Fibroblast of lung (primary cell): ENCODE measurements around the gene SLC1A4. TPM values are rescaled to one million over a fixed set of nuclear protein-coding genes. Genes with fewer than 3 reads are reported as not detected.

ENCODE experiments used
- DNase-seq, 2 donors: peaks; one replicate each; pipeline versions ENCODE4 v3.0.0 to v3.0.0-alpha.2; 2010; ENCODE audit warnings: low read depth in 2 of 2
- H2AFZ ChIP-seq: 2 replicates; pipeline ENCODE4 v1.5.1; 2012; ENCODE audit warnings: low read length, control low read depth, inconsistent platforms
- H3K27ac ChIP-seq: 2 replicates; pipeline ENCODE4 v1.5.1; 2011; ENCODE audit warnings: low read length, control low read depth; ENCODE audit not compliant: insufficient read depth
- H3K27me3 ChIP-seq: 2 replicates; pipeline ENCODE4 v1.5.1; 2011; ENCODE audit warnings: mild to moderate bottlenecking, low read length; ENCODE audit not compliant: control insufficient read depth, insufficient read depth
- H3K36me3 ChIP-seq: 2 replicates; pipeline ENCODE4 v1.5.1; 2011; ENCODE audit warnings: low read length; ENCODE audit not compliant: control insufficient read depth, insufficient read depth
- H3K4me1 ChIP-seq: 2 replicates; pipeline ENCODE4 v1.5.1; 2011; ENCODE audit warnings: low read length; ENCODE audit not compliant: control insufficient read depth, insufficient read depth; ENCODE audit errors: extremely low read depth
- H3K4me2 ChIP-seq: 2 replicates; pipeline ENCODE4 v1.5.1; 2011; ENCODE audit warnings: low read length, control low read depth; ENCODE audit not compliant: insufficient read depth; ENCODE audit errors: extremely low read depth
- H3K4me3 ChIP-seq, 4 experiments: fragments of 200-600 bp in 1 of 4; sonication (generic) in 1 of 4; replicated peaks in 1 of 4; 2 replicates each; pipeline ENCODE4 v1.5.1; 2011 to 2016; ENCODE audit warnings: low read length in 4 of 4, low read depth in 3 of 4, mild to moderate bottlenecking in 3 of 4, control low read depth in 2 of 4, inconsistent platforms in 1 of 4, mixed read lengths in 1 of 4; ENCODE audit not compliant: insufficient read depth in 1 of 4; ENCODE audit errors: control extremely low read depth in 1 of 4
- H3K79me2 ChIP-seq: 2 replicates; pipeline ENCODE4 v1.5.1; 2012; ENCODE audit warnings: mild to moderate bottlenecking, low read length, inconsistent platforms; ENCODE audit not compliant: control insufficient read depth, insufficient read depth
- H3K9ac ChIP-seq: 2 replicates; pipeline ENCODE4 v1.5.1; 2011; ENCODE audit warnings: mild to moderate bottlenecking, low read length, control low read depth; ENCODE audit not compliant: insufficient read depth
- H3K9me3 ChIP-seq: 2 replicates; pipeline ENCODE4 v1.5.1; 2012; ENCODE audit warnings: low read depth, low read length; ENCODE audit not compliant: control insufficient read depth, insufficient read depth
- H4K20me1 ChIP-seq: 2 replicates; pipeline ENCODE4 v1.5.1; 2011; ENCODE audit warnings: low read length; ENCODE audit not compliant: control insufficient read depth, insufficient read depth; ENCODE audit errors: extremely low read depth
- EZH2 ChIP-seq: IDR thresholded peaks from 2 replicates; pipeline ENCODE4 v1.5.1; 2012; ENCODE audit warnings: low read length, control low read depth, mild to moderate bottlenecking; ENCODE audit errors: missing control alignments
- polyA plus RNA-seq, 2 donors: library from polyadenylated mRNA; depleted of rRNA in 1 of 2; stranded (reverse) in 1 of 2; unstranded in 1 of 2; fragments of >200 nt; gene quantifications; 2 replicates each; pipeline ENCODE4 v1.2.1, GENCODE V29; 2011 to 2012; ENCODE audit warnings: missing spikeins in 1 of 2
- total RNA-seq: library from RNA; depleted of rRNA; stranded (reverse); fragments of >200 nt; gene quantifications from 2 replicates; pipeline ENCODE4 v1.2.1, GENCODE V29; 2014
- TF ChIP-seq, protein P1 (sequence below), 2 donors: IDR thresholded peaks in 1 of 2; conservative IDR thresholded peaks in 1 of 2; 1 replicate in 1 of 2; 2 replicates in 1 of 2; pipeline ENCODE4 v1.5.1; 2011 to 2012; ENCODE audit warnings: low read length in 2 of 2, control low read depth in 1 of 2, inconsistent platforms in 1 of 2, low read depth in 1 of 2, mild to moderate bottlenecking in 1 of 2

The SLC1A4 gene
- total and polyA plus RNA-seq, 2 donors (not counting 1 experiment from before 2014, with no cell fraction given): 4.9 to 20.8 TPM

DNA sequence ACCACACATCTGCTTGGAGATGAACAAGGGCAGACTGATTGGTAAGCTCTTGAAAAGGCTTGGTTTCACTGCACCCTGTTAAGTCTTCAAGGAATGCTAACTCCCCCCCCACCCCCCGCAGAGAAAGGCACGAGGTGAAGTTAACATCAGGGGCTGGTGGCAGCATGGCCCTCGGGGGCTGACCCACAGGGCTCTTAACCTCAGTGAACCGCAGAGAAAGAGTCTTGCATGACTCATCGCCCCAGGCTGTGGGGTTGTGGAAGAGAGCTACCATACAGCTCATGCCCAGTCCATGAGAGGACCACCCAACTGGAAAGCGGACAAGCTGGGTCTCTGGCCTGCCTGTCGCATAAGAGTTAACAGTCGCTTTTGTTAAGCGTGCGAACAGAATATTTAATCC lies 56.5 kb downstream of the SLC1A4 start:
- Histone ChIP-seq H3K4me2 (no peak overlapping the region), H3K79me2 (no peaks in the 10 kb centered on the region), H2AFZ (no peak overlapping the region), H3K27ac (no peak overlapping the region), H3K4me3 (no peak overlapping the region), H3K4me1 (no peaks in the 10 kb centered on the region), H3K9ac (no peak overlapping the region), H3K27me3 (peaks cover 5% of the 10 kb centered on the region), H3K36me3 (no peaks in the 10 kb centered on the region), H3K9me3 (no peaks in the 10 kb centered on the region), H4K20me1 (no peaks in the 10 kb centered on the region)
- peak in 1 of 2 donors; percentile 44 for DNase-seq
- TF ChIP-seq, protein P1, sequence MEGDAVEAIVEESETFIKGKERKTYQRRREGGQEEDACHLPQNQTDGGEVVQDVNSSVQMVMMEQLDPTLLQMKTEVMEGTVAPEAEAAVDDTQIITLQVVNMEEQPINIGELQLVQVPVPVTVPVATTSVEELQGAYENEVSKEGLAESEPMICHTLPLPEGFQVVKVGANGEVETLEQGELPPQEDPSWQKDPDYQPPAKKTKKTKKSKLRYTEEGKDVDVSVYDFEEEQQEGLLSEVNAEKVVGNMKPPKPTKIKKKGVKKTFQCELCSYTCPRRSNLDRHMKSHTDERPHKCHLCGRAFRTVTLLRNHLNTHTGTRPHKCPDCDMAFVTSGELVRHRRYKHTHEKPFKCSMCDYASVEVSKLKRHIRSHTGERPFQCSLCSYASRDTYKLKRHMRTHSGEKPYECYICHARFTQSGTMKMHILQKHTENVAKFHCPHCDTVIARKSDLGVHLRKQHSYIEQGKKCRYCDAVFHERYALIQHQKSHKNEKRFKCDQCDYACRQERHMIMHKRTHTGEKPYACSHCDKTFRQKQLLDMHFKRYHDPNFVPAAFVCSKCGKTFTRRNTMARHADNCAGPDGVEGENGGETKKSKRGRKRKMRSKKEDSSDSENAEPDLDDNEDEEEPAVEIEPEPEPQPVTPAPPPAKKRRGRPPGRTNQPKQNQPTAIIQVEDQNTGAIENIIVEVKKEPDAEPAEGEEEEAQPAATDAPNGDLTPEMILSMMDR (conservative IDR thresholded peaks at IDR 0.05 in 1 of 2, IDR thresholded peaks at IDR 0.05 in 1 of 2; ENCODE audit: low read depth in 1 of 2, low read length in 2 of 2): no peak
- TF ChIP-seq EZH2: no peak

DNA sequence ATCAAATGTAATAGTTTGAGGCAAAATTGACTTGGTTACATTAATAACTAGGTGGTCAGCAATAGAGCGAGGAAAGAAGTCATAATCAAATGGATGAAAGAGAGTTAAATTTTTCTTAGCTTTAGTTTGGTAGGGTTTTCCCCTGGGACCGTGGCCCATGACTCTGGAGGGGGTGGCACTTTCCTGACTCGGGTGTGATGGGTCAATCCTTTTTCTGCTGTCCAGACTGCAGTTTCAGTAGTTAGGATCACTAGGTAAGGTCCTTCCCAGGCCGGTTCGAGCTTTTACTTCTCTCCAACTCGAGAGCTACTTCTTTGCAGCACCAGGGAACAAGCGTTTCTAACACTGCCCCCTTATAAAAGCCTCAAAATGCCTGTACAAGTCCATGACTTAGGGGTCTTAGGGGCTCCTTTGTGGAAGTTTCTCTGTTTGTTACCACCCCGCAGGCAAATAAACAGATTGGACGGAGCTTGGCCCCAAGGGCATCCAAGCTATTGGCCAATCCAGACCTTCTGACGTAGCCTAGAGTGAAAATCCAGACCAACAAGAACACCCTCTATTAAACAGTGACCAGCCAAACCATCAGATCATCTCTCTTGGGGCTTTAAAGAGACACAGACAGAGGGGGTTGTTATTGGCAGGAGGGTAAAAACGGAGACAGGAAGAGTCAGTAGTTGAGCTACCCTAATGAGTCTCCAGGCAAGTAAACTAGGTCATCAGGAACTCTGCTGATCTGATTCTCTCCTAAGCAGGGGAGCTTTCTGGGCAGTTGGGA lies 57.6 kb downstream of the SLC1A4 start:
- DNase-seq: no peak
- no peak overlapping the region for H3K27ac ChIP-seq
- H3K27me3 ChIP-seq: peaks cover 5% of the 10 kb centered on the region
- H3K4me1 ChIP-seq: no peaks in the 10 kb centered on the region
- H4K20me1 ChIP-seq: no peaks in the 10 kb centered on the region
- H3K4me2 ChIP-seq: no peak overlapping the region
- no peak overlapping the region for H2AFZ ChIP-seq
- no peak overlapping the region for H3K4me3 ChIP-seq
- no peaks in the 10 kb centered on the region for H3K9me3 ChIP-seq
- H3K9ac ChIP-seq: no peak overlapping the region
- H3K79me2 ChIP-seq: no peaks in the 10 kb centered on the region
- H3K36me3 ChIP-seq: no peaks in the 10 kb centered on the region
- TF ChIP-seq, protein P1 (conservative IDR thresholded peaks at IDR 0.05 in 1 of 2, IDR thresholded peaks at IDR 0.05 in 1 of 2; ENCODE audit: low read depth in 1 of 2, low read length in 2 of 2): no peak
- TF ChIP-seq EZH2: no peak

DNA sequence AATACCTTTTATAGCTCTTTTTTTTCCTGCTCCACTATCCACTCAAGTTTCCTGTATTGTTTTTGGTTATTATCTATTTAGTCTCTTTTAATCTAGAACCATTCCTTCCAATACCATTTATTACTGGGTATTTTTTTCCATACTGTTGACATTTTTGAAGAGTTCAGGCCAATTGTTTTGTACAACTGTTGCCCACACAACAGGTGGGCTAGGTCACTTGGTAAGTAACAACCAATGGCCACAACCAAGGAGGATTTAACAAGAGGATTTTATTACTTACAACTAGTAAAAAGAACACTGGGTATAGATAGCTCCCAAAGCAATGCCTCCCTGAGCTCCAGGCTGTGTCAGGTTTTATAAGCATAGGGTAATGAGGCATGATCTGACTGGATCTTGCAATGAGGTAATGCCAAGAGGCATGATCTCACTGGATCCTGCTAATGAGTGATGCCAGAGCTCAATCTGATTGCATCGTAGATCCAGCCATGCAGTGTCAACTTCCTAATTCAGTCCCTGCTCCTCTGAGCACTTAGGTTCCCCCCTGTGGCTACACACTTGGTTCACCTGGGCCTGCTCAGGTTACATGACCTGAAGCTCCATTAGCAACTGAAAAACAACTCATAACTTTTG lies 59.9 kb downstream of the SLC1A4 start:
- no peak for DNase-seq
- H3K27me3 ChIP-seq: peaks cover 5% of the 10 kb centered on the region
- no peak overlapping the region for H3K9ac ChIP-seq
- no peak overlapping the region for H3K4me3 ChIP-seq
- H4K20me1 ChIP-seq: no peaks in the 10 kb centered on the region
- no peaks in the 10 kb centered on the region for H3K79me2 ChIP-seq
- no peak overlapping the region for H3K4me2 ChIP-seq
- H2AFZ ChIP-seq: no peak overlapping the region
- H3K36me3 ChIP-seq: no peaks in the 10 kb centered on the region
- no peaks in the 10 kb centered on the region for H3K9me3 ChIP-seq
- no peak overlapping the region for H3K27ac ChIP-seq
- no peak for TF ChIP-seq EZH2
- TF ChIP-seq, protein P1 (conservative IDR thresholded peaks at IDR 0.05 in 1 of 2, IDR thresholded peaks at IDR 0.05 in 1 of 2; ENCODE audit: low read depth in 1 of 2, low read length in 2 of 2): no peak
- no peaks in the 10 kb centered on the region for H3K4me1 ChIP-seq
